Renal cortex interstitium (tissue), 11 donors: ENCODE results near the gene CUL1. TPM values are rescaled to one million over a fixed set of nuclear protein-coding genes. Genes with fewer than 3 reads are reported as not detected.
"Not testable (repeated sequence)": the region's sequence is repeated elsewhere in the genome, so short reads cannot be mapped to it uniquely, and the experiment has no call there.

Source experiments
- DNase-seq, 11 donors: peaks; one replicate each; pipeline ENCODE4 v3.0.0-alpha.2; 2013; ENCODE audit warnings: low read depth in 9 of 11, low spot score in 4 of 11; ENCODE audit errors: extremely low read depth in 1 of 11
- polyA plus RNA-seq, 3 donors: library from polyadenylated mRNA; unstranded; fragments of 120-200 nt; gene quantifications; one replicate each; pipeline ENCODE4 v1.2.1, GENCODE V29; 2013; ENCODE audit not compliant: insufficient read length in 3 of 3

Gene CUL1
- polyA plus RNA-seq, 3 donors: 53.3 to 62.5 (median 60.3) TPM

GRCh38 chr7:148709014-148709413, 10.3 kb downstream of the CUL1 start:
- DNase-seq: no peak

- not testable (repeated sequence) for DNase-seq
Observed at GRCh38 chr7:148710426-148710825, 11.7 kb downstream of the CUL1 start.

- no peak for DNase-seq
Observed at GRCh38 chr7:148711191-148712102, 12.7 kb downstream of the CUL1 start.

DNA sequence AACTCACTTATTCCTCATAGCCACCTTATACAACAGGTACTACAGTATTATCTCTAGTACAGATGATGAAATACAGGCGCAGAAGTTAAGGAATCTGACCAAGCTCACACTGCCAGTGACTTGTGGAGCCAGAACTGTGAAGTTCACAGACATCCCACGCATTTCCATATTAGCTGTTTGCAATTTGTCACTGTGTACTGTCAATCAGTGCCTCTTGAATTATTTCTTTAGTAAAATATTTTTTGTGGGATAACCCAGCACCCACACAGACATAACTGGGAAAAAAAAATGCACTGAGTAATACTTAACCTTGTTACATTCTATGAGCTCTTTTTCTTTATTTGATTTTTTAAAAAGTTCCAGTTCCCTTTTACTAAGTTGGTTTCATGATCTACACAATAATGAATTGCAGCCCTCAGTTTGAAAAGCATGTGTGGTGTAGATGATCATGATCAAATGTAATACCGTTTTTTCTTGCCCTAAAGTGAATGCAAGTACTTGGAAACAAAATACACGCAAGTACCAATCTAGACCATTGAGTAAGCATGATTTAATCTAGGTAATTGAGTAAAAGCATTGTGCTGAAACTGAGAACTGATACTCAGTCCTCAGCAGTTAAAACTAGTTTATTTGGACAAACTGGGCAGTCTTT, 14.1 kb downstream of the CUL1 start:
- no peak for DNase-seq

GRCh38 chr7:148714498-148714897, 15.8 kb downstream of the CUL1 start:
- no peak for DNase-seq

DNA sequence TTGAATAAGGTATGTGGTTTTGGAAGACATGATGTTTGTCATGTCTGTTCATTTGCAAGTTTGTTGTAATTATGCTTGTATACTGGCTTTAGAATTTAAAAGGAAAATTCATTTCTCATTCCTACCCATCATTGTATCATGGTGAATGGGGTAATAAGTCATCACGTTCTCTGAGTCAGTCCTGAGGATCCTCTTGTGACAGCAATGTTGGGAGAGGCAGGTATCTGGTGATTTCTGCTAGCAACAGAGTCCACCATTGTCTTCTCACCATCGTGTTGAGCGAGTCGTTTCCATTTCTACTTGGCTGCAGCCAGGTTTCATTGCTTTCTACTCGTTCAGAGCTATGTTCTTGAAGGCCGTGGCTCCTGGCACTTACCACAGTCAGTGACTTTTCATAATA, 16.3 kb downstream of the CUL1 start:
- no peak for DNase-seq

DNA sequence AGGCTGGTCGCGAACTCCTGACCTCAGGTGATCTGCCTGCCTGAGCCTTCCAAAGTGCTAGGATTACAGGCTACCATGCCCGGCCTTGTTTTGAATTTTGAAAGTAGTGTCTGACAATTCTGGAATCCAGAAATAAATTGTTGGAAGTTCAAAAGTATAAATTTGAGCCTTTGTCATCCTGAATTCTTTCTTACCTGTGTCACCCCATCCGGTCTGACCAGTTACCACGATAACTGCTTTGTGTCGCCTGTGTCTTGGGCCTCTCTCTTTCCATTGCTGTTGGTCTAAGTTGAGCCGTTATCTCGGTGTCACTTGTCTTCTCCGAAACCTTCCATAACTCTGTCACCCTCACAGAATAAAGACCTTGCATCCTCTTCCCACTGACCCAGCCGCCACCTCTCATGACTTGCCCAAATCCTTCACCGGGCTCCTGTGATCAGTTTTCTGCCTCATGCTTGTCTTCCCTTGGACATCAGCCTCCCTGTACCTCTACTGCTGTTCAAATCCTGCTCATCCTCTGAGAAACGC, 18.6 kb downstream of the CUL1 start:
- no peak for DNase-seq

DNA sequence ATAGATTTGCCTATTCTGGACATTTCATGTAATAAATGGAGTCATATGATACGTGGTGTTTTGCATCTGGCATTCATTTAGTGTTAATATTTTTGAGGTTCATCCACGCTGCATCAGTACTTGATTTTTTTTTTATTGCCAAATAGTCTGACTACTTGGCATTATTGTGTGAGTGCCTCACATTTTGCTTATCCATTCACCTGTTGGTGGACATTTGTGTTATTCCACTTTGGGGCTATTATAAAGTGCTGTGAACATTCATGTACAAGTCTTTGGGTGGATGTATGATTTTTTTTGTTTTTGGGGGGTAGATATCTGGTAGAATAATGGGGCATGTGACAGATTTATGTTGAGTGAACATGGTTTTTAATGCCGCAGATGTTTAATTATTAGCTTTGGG, 19.7 kb downstream of the CUL1 start:
- no peak for DNase-seq

DNA sequence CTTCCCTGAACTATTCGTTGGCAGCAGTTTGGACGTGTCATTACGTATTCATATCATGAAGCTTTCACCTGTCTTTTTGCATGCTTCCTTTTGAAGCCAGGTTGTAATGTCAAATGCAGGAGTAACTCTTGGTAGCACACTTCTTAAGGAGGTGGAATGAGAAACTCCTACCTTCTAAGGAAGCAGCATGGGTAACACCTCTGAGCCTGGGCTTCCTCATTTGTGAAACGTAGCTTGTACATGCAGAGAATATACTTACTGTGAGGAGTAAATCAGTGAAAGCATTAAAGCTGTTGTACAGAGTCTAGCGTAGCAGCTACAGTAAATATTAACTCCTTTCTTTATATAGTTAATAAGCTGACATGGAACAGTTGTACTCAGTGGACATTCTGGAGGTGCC, 21.1 kb downstream of the CUL1 start:
- DNase-seq: no peak

- DNase-seq: no peak
Observed at GRCh38 chr7:148720472-148720871, 21.8 kb downstream of the CUL1 start.

- no peak for DNase-seq
Observed at GRCh38 chr7:148721390-148721789, 22.7 kb downstream of the CUL1 start.

- no peak for DNase-seq
Observed at GRCh38 chr7:148722340-148723165, 23.9 kb downstream of the CUL1 start.

GRCh38 chr7:148723166-148723559, 24.5 kb downstream of the CUL1 start:
- no peak for DNase-seq

- DNase-seq: no peak
Observed at GRCh38 chr7:148723846-148724245, 25.1 kb downstream of the CUL1 start.

GRCh38 chr7:148726385-148726784, 27.7 kb downstream of the CUL1 start:
- DNase-seq: no peak

DNA sequence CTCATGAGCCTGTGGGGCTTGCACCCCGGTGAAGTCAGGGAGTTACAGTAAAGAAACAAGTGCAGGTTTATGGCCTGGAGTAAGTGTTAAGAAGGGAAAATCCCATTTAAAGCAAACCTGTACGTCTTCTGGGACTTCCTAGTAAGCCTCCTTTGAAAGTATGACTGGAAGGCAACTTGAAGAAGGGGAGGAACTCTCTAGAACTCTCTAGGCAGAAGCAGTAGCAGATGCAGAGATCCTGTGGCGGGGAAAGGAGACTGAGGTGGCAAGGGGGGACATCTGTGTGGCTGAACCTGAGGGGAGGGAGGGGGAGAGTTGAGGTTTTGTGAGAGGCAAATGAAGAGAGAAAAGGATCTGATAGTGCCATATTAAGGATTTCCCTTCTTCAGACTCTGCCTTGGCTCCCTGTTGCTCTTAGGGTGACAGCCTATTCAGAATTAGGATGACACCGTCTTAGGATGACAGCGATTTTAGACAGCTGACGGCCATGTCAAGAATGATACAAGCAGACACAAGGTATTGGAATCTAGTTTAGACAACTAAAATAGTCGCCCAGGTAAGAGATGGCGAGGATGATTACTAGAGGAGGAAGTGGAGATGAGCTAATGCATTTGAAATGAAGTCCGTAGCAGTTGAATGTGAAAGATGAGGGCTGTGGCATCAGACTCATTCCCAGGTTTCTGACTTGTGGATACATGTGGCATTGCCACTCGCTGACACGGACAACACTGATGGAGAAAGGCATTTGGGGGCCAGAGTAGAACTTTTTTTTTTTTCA, 29.0 kb downstream of the CUL1 start:
- no peak for DNase-seq

DNA sequence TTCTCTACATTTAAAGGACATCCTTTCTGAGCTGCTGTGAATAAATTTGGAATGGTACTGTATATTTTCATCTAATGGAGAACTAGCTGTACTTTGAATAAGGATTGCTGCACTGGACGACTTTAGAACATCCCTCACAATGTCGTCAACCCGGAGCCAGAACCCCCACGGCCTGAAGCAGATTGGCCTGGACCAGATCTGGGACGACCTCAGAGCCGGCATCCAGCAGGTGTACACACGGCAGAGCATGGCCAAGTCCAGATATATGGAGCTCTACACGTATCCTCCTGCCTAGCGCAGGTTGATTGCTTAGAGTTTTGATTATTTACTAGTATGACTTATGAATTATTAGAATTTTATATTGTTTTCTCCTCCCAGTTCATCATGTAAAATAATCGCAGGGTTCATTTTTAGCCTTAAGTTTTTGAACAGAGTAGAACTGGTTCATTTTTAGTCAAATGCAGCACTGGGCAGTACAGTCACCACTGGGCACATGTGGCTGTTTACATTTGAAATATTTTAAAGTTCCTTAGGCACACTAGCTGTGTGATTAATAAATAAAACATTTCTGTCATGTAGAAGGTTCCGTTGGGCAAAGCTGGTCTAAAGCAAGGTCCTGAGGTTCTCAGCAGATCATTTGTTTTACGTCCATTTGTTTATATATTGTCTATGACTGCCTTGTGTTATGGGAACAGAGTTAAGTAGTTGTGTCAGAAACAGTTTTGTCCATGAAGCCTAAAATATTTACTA, 31.5 kb downstream of the CUL1 start:
- DNase-seq: no peak

DNA sequence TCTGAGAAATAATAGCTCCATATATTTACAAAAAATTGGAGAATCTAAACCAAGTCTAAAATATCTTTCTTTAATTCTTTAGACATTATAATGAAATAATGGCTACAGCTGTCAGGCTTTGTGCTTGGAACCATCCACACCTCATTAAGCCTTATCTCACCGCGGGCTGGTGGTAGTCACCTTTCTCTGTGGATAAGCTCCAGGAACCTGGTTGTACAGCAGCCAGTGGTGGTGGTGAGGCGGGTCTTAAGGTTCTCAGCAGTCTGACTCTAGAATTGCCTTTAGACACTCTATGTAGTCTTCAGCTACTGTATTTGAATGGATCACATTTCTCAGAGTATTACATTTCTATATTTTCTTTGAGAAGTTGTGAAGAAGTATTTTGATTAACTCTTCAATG, 34.2 kb downstream of the CUL1 start:
- DNase-seq: no peak
